ENCODE results near the gene STK17A. TPM values are rescaled to one million over a fixed set of nuclear protein-coding genes. Genes with fewer than 3 reads are reported as not detected.

The STK17A gene
- total RNA-seq, 6 donors from 2014 or later, result 18.2 to 78.0 (median 38.6) TPM

GRCh38 chr7:43550427-43550826 is 32.5 kb upstream of the STK17A start:
- 93 to 98% methylated on average over 16 of the region's 16 CpGs for WGBS, 2 donors
- no peak for ATAC-seq (ENCODE audit: low FRiP score in 2 of 2)
- Histone ChIP-seq H3K27ac (no peak overlapping the region), H3K4me1 (peaks cover 0 to 9% (median 4%) of the 10 kb centered on the region in 4 donors), H3K9me3 (no peaks in the 10 kb centered on the region), H3K36me3 (no peaks in the 10 kb centered on the region), H3K4me3 (no peak overlapping the region), H3K27me3 (no peaks in the 10 kb centered on the region)
- TF ChIP-seq POLR2A (IDR thresholded peaks at IDR 0.05), result no peak
- no peak for TF ChIP-seq POLR2AphosphoS5 (IDR thresholded peaks at IDR 0.05)
- TF ChIP-seq CTCF (IDR thresholded peaks at IDR 0.05), result no peak
- no peak for TF ChIP-seq EP300 (IDR thresholded peaks at IDR 0.05)
- DNase-seq, result peak in 1 of 2 donors; percentile 69

GRCh38 chr7:43552122-43552521 is 30.8 kb upstream of the STK17A start:
- Histone ChIP-seq H3K36me3 (no peaks in the 10 kb centered on the region), H3K9me3 (no peaks in the 10 kb centered on the region), H3K27me3 (no peaks in the 10 kb centered on the region), H3K27ac (no peak overlapping the region), H3K4me3 (no peak overlapping the region), H3K4me1 (peaks cover 0 to 9% (median 4%) of the 10 kb centered on the region in 4 donors)
- TF ChIP-seq POLR2A (IDR thresholded peaks at IDR 0.05) (no peak), EP300 (IDR thresholded peaks at IDR 0.05) (no peak), CTCF (IDR thresholded peaks at IDR 0.05) (no peak), POLR2AphosphoS5 (IDR thresholded peaks at IDR 0.05) (no peak)
- WGBS, 2 donors, result 87 to 95% methylated on average over 8 of the region's 8 CpGs
- DNase-seq, result no peak
- no peak for ATAC-seq (ENCODE audit: low FRiP score in 2 of 2)

GRCh38 chr7:43553999-43554398 is 28.9 kb upstream of the STK17A start:
- H3K36me3 ChIP-seq, result no peaks in the 10 kb centered on the region
- 30 to 35% methylated on average over 3 of the region's 3 CpGs for WGBS, 2 donors
- DNase-seq (peak in 1 of 2 donors; percentile 69), ATAC-seq (ENCODE audit: low FRiP score in 2 of 2) (peak; percentile 80 to 86)
- no peaks in the 10 kb centered on the region for H3K9me3 ChIP-seq
- peaks cover 0 to 9% (median 4%) of the 10 kb centered on the region in 4 donors for H3K4me1 ChIP-seq
- no peak overlapping the region for H3K4me3 ChIP-seq
- no peak for TF ChIP-seq POLR2AphosphoS5 (IDR thresholded peaks at IDR 0.05)
- no peak for TF ChIP-seq EP300 (IDR thresholded peaks at IDR 0.05)
- TF ChIP-seq CTCF (IDR thresholded peaks at IDR 0.05), result no peak
- no peak for TF ChIP-seq POLR2A (IDR thresholded peaks at IDR 0.05)
- H3K27ac ChIP-seq, result peak overlapping the region in 3 of 4 donors; percentile 24 to 67 (median 32)
- no peaks in the 10 kb centered on the region for H3K27me3 ChIP-seq

GRCh38 chr7:43554423-43554822 is 28.5 kb upstream of the STK17A start:
- no peak for ATAC-seq (ENCODE audit: low FRiP score in 2 of 2)
- Histone ChIP-seq H3K9me3 (no peaks in the 10 kb centered on the region), H3K4me1 (peaks cover 0 to 9% (median 4%) of the 10 kb centered on the region in 4 donors), H3K27ac (peak overlapping the region in 2 of 4 donors; percentile 32 to 67), H3K4me3 (no peak overlapping the region), H3K27me3 (no peaks in the 10 kb centered on the region), H3K36me3 (no peaks in the 10 kb centered on the region)
- 78 to 82% methylated on average over 15 of the region's 15 CpGs for WGBS, 2 donors
- DNase-seq, result peak in 1 of 2 donors; percentile 25
- TF ChIP-seq CTCF (IDR thresholded peaks at IDR 0.05) (no peak), POLR2A (IDR thresholded peaks at IDR 0.05) (no peak), POLR2AphosphoS5 (IDR thresholded peaks at IDR 0.05) (no peak), EP300 (IDR thresholded peaks at IDR 0.05) (no peak)

GRCh38 chr7:43557831-43558495 is 24.9 kb upstream of the STK17A start:
- ATAC-seq (ENCODE audit: low FRiP score in 2 of 2) (no peak), DNase-seq (no peak)
- no peak overlapping the region for H3K27ac ChIP-seq
- no peaks in the 10 kb centered on the region for H3K9me3 ChIP-seq
- TF ChIP-seq POLR2A (IDR thresholded peaks at IDR 0.05), result no peak
- no peak for TF ChIP-seq CTCF (IDR thresholded peaks at IDR 0.05)
- TF ChIP-seq EP300 (IDR thresholded peaks at IDR 0.05), result no peak
- TF ChIP-seq POLR2AphosphoS5 (IDR thresholded peaks at IDR 0.05), result no peak
- no peaks in the 10 kb centered on the region for H3K27me3 ChIP-seq
- peaks cover 0 to 9% (median 4%) of the 10 kb centered on the region in 4 donors for H3K4me1 ChIP-seq
- no peaks in the 10 kb centered on the region for H3K36me3 ChIP-seq
- no peak overlapping the region for H3K4me3 ChIP-seq
- WGBS, 2 donors, result 86 to 89% methylated on average over 7 of the region's 7 CpGs

All from upper lobe of left lung (tissue), 6 donors.